H9 (cell line): ENCODE data around the gene SLC7A14. TPM values are rescaled to one million over a fixed set of nuclear protein-coding genes. Genes with fewer than 3 reads are reported as not detected.

Experiments used
- DNase-seq: peaks from one replicate; pipeline ENCODE4 v3.0.0-alpha.2; 2017
- H2AFZ ChIP-seq: one replicate; pipeline ENCODE4 v1.6.1; 2013; ENCODE audit warnings: mild to moderate bottlenecking, low read length, control low read depth, moderate library complexity
- H2AK5ac ChIP-seq: 2 replicates; pipeline ENCODE4 v1.6.1; 2013; ENCODE audit warnings: low read length, control low read depth, mixed read lengths; ENCODE audit not compliant: insufficient read length
- H2BK120ac ChIP-seq: one replicate; pipeline ENCODE4 v1.6.1; 2013; ENCODE audit warnings: low read depth, mild to moderate bottlenecking, low read length, control low read depth, inconsistent platforms; ENCODE audit not compliant: poor library complexity, severe bottlenecking
- H2BK12ac ChIP-seq: 2 replicates; pipeline ENCODE4 v1.6.1; 2013; ENCODE audit warnings: low read length, control low read depth, mixed read lengths, low read depth; ENCODE audit not compliant: insufficient read length
- H2BK15ac ChIP-seq: 2 replicates; pipeline ENCODE4 v1.6.1; 2013; ENCODE audit warnings: low read depth, low read length, control low read depth
- H2BK20ac ChIP-seq: one replicate; pipeline ENCODE4 v1.6.1; 2013; ENCODE audit warnings: low read depth, mild to moderate bottlenecking, low read length, control low read depth, inconsistent platforms; ENCODE audit not compliant: poor library complexity, severe bottlenecking
- H2BK5ac ChIP-seq: 2 replicates; pipeline ENCODE4 v1.6.1; 2013; ENCODE audit warnings: low read length, control low read depth, mixed read lengths; ENCODE audit not compliant: insufficient read length
- H3K14ac ChIP-seq: 2 replicates; pipeline ENCODE4 v1.6.1; 2013; ENCODE audit warnings: low read length, control low read depth; ENCODE audit not compliant: insufficient read depth
- H3K18ac ChIP-seq: 2 replicates; pipeline ENCODE4 v1.6.1; 2013; ENCODE audit warnings: low read depth, mild to moderate bottlenecking, mixed read lengths, low read length, control low read depth; ENCODE audit not compliant: insufficient read length
- H3K23ac ChIP-seq: 2 replicates; pipeline ENCODE4 v1.6.1; 2013; ENCODE audit warnings: low read length, control low read depth, mixed read lengths, low read depth; ENCODE audit not compliant: insufficient read length
- H3K23me2 ChIP-seq: 2 replicates; pipeline ENCODE4 v1.6.1; 2013; ENCODE audit warnings: low read depth, mild to moderate bottlenecking, mixed read lengths, low read length, control low read depth; ENCODE audit not compliant: insufficient read length, poor library complexity, severe bottlenecking
- H3K27ac ChIP-seq: 2 replicates; pipeline ENCODE4 v1.5.1; 2013; ENCODE audit warnings: low read length, control low read depth, mixed read lengths, low read depth; ENCODE audit not compliant: insufficient read length
- H3K27me3 ChIP-seq: 2 replicates; pipeline ENCODE4 v1.6.1; 2013; ENCODE audit warnings: low read length, control low read depth, inconsistent platforms; ENCODE audit not compliant: insufficient read depth
- H3K4ac ChIP-seq: 2 replicates; pipeline ENCODE4 v1.6.1; 2013; ENCODE audit warnings: low read depth, mild to moderate bottlenecking, control low read depth, inconsistent platforms, low read length, moderate library complexity
- H3K4me1 ChIP-seq: 2 replicates; pipeline ENCODE4 v1.6.1; 2013; ENCODE audit warnings: low read length, control low read depth, inconsistent platforms; ENCODE audit not compliant: insufficient read depth
- H3K4me2 ChIP-seq: 2 replicates; pipeline ENCODE4 v1.6.1; 2013; ENCODE audit warnings: low read length, control low read depth, mixed read lengths; ENCODE audit not compliant: insufficient read length, insufficient read depth
- H3K56ac ChIP-seq: 2 replicates; pipeline ENCODE4 v1.6.1; 2013; ENCODE audit warnings: low read depth, mild to moderate bottlenecking, mixed read lengths, low read length, control low read depth; ENCODE audit not compliant: insufficient read length
- H3K79me1 ChIP-seq: 2 replicates; pipeline ENCODE4 v1.6.1; 2013; ENCODE audit warnings: low read depth, mild to moderate bottlenecking, moderate library complexity, low read length, control low read depth, inconsistent platforms; ENCODE audit not compliant: insufficient read depth, poor library complexity, severe bottlenecking
- H3K79me2 ChIP-seq: 2 replicates; pipeline ENCODE4 v1.6.1; 2013; ENCODE audit warnings: low read length, control low read depth, inconsistent platforms; ENCODE audit not compliant: insufficient read depth
- H3K9ac ChIP-seq: 2 replicates; pipeline ENCODE4 v1.6.1; 2013; ENCODE audit warnings: low read length, control low read depth, mixed read lengths; ENCODE audit not compliant: insufficient read length; ENCODE audit errors: extremely low read depth
- H3K9me3 ChIP-seq: one replicate; pipeline ENCODE4 v1.6.1; 2013; ENCODE audit warnings: low read depth, low read length, inconsistent platforms; ENCODE audit not compliant: control insufficient read depth
- H3T11ph ChIP-seq: one replicate; pipeline ENCODE4 v1.6.1; 2013; ENCODE audit warnings: mild to moderate bottlenecking, low read length, control low read depth, inconsistent platforms
- H4K20me1 ChIP-seq: one replicate; pipeline ENCODE4 v1.6.1; 2013; ENCODE audit not compliant: control insufficient read depth, insufficient read length, insufficient read depth
- H4K5ac ChIP-seq: 2 replicates; pipeline ENCODE4 v1.6.1; 2013; ENCODE audit warnings: low read depth, mild to moderate bottlenecking, mixed read lengths, low read length, control low read depth; ENCODE audit not compliant: insufficient read length
- H4K8ac ChIP-seq: replicated peaks from 2 replicates; pipeline ENCODE4 v1.6.1; 2013; ENCODE audit warnings: low read length, control low read depth, mixed read lengths, low read depth; ENCODE audit not compliant: insufficient read length
- H4K91ac ChIP-seq: 2 replicates; pipeline ENCODE4 v1.6.1; 2013; ENCODE audit warnings: low read depth, mild to moderate bottlenecking, moderate library complexity, mixed read lengths, low read length, control low read depth; ENCODE audit not compliant: insufficient read length
- H3K27ac Mint-ChIP-seq, 3 experiments: 2 replicates in 2 of 3; 3 replicates in 1 of 3; pipeline ENCODE4 v1.8.0; 2020 to 2021; ENCODE audit warnings: mixed read lengths in 3 of 3, mild to moderate bottlenecking in 1 of 3, moderate library complexity in 1 of 3
- H3K27me3 Mint-ChIP-seq: 2 replicates; pipeline ENCODE4 v1.8.0; 2021; ENCODE audit warnings: low read depth, mild to moderate bottlenecking, moderate library complexity, mixed read lengths
- H3K36me3 Mint-ChIP-seq, 3 experiments: 2 replicates in 2 of 3; 3 replicates in 1 of 3; pipeline ENCODE4 v1.8.0; 2020 to 2021; ENCODE audit warnings: low read depth in 3 of 3, mixed read lengths in 3 of 3; ENCODE audit not compliant: insufficient read depth in 1 of 3
- H3K4me1 Mint-ChIP-seq, 2 experiments: 2 replicates each; pipeline ENCODE4 v1.8.0; 2020; ENCODE audit warnings: mixed read lengths in 2 of 2
- H3K4me3 Mint-ChIP-seq, 2 experiments: 2 replicates in 1 of 2; 3 replicates in 1 of 2; pipeline ENCODE4 v1.8.0; 2020 to 2021; ENCODE audit warnings: mild to moderate bottlenecking in 2 of 2, mixed read lengths in 2 of 2, moderate library complexity in 1 of 2
- H3K9me3 Mint-ChIP-seq, 2 experiments: 2 replicates in 1 of 2; 3 replicates in 1 of 2; pipeline ENCODE4 v1.8.0; 2020; ENCODE audit warnings: mild to moderate bottlenecking in 2 of 2, mixed read lengths in 2 of 2, moderate library complexity in 1 of 2
- WGBS: extraction: QIAGEN DNeasy Blood & Tissue Kit; methylation state at CpG from one replicate; pipeline ENCODE4 v1.1.7; 2013; ENCODE audit warnings: missing lambda C conversion rate, low lambda C conversion rate, mixed read lengths; ENCODE audit not compliant: insufficient read length; ENCODE audit errors: extremely low coverage; 5-methylcytosine and 5-hydroxymethylcytosine counted together
- total RNA-seq: library from RNA; stranded (reverse); gene quantifications from 2 replicates; pipeline ENCODE4 v1.2.1, GENCODE V29; 2021
- TF ChIP-seq, protein P1 (sequence below): fragments of 200-600 bp; sonication (generic); conservative IDR thresholded peaks from 3 replicates; pipeline ENCODE4 v1.8.0; 2021; ENCODE audit warnings: antibody characterized with exemption, mild to moderate bottlenecking

Gene SLC7A14
- total RNA-seq, 1 experiment from 2014 or later, result 0.42 TPM

DNA sequence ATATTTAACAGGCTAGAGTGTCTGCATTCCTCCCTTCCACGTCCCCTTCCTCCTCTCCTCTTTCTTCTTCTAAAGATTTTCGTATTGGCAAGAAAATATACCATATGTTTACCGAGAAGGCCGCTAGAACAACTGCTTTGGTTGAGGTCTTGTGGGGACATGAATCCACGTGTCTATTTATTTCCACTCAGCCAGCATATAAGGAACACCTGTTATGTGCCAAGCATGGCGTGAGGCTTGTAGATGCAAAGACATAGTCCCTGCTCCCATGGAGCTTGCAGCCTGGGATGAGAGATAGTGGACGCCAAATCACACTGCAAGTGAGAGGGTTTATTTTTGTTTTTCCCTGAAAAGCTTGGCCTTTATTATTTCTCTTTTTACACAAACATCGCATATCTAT lies 57.1 kb downstream of the SLC7A14 start:
- no peaks in the 10 kb centered on the region for H3K79me2 ChIP-seq
- H4K5ac ChIP-seq, result no peak overlapping the region
- Mint-ChIP-seq H3K27ac (no peak overlapping the region), H3K36me3 (no peaks in the 10 kb centered on the region), H3K4me1 (peaks cover 5 to 6% of the 10 kb centered on the region in 2 experiments; a peak in 3 of 4 replicates), H3K27me3 (no peaks in the 10 kb centered on the region), H3K9me3 (no peaks in the 10 kb centered on the region), H3K4me3 (no peak overlapping the region)
- H3K14ac ChIP-seq, result no peak overlapping the region
- no peak overlapping the region for H3K56ac ChIP-seq
- H3K18ac ChIP-seq, result no peak overlapping the region
- no peaks in the 10 kb centered on the region for H3K4me1 ChIP-seq
- H4K20me1 ChIP-seq, result no peaks in the 10 kb centered on the region
- H2BK15ac ChIP-seq, result no peak overlapping the region
- no peaks in the 10 kb centered on the region for H3K79me1 ChIP-seq
- H3K23me2 ChIP-seq, result no peaks in the 10 kb centered on the region
- H4K8ac ChIP-seq, result no peak overlapping the region
- no peak overlapping the region for H2BK120ac ChIP-seq
- H3K4ac ChIP-seq, result no peak overlapping the region
- DNase-seq, result no peak
- H3T11ph ChIP-seq, result no peak overlapping the region
- no peaks in the 10 kb centered on the region for H3K27me3 ChIP-seq
- no peak overlapping the region for H2AK5ac ChIP-seq
- H2BK20ac ChIP-seq, result no peak overlapping the region
- no peak overlapping the region for H4K91ac ChIP-seq
- no peak overlapping the region for H3K4me2 ChIP-seq
- H3K27ac ChIP-seq, result no peak overlapping the region
- no peak overlapping the region for H2AFZ ChIP-seq
- no CpG with 5 or more reads among the region's 8 CpGs for WGBS
- H3K23ac ChIP-seq, result no peak overlapping the region
- no peak overlapping the region for H2BK12ac ChIP-seq
- no peak overlapping the region for H3K9ac ChIP-seq
- H3K9me3 ChIP-seq, result no peaks in the 10 kb centered on the region
- H2BK5ac ChIP-seq, result no peak overlapping the region
- TF ChIP-seq, protein P1, sequence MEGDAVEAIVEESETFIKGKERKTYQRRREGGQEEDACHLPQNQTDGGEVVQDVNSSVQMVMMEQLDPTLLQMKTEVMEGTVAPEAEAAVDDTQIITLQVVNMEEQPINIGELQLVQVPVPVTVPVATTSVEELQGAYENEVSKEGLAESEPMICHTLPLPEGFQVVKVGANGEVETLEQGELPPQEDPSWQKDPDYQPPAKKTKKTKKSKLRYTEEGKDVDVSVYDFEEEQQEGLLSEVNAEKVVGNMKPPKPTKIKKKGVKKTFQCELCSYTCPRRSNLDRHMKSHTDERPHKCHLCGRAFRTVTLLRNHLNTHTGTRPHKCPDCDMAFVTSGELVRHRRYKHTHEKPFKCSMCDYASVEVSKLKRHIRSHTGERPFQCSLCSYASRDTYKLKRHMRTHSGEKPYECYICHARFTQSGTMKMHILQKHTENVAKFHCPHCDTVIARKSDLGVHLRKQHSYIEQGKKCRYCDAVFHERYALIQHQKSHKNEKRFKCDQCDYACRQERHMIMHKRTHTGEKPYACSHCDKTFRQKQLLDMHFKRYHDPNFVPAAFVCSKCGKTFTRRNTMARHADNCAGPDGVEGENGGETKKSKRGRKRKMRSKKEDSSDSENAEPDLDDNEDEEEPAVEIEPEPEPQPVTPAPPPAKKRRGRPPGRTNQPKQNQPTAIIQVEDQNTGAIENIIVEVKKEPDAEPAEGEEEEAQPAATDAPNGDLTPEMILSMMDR, result no peak
